Cardiac muscle cell (in vitro differentiated cells and primary cell): ENCODE results near the gene REL. TPM values are rescaled to one million over a fixed set of nuclear protein-coding genes. Genes with fewer than 3 reads are reported as not detected.

Experiments
- DNase-seq, 2 donors: peaks; one replicate each; pipeline versions ENCODE4 v3.0.0 to v3.0.0-alpha.2; 2010 to 2017; ENCODE audit warnings: low read depth in 1 of 2, low spot score in 1 of 2
- H3K27ac ChIP-seq: fragments of 200-600 bp; sonication (generic); 2 replicates; pipeline ENCODE4 v1.5.1; 2016
- H3K27me3 ChIP-seq: fragments of 200-600 bp; sonication (generic); 2 replicates; pipeline ENCODE4 v1.6.0; 2016; ENCODE audit warnings: control low read depth
- H3K36me3 ChIP-seq: fragments of 200-600 bp; sonication (generic); 2 replicates; pipeline ENCODE4 v1.5.1; 2016; ENCODE audit warnings: control low read depth
- H3K4me1 ChIP-seq: fragments of 200-600 bp; sonication (generic); 2 replicates; pipeline ENCODE4 v1.8.1; 2017; ENCODE audit warnings: low read depth, mild to moderate bottlenecking, mixed run types
- H3K4me3 ChIP-seq: fragments of 200-600 bp; sonication (generic); 2 replicates; pipeline ENCODE4 v1.5.1; 2016; ENCODE audit warnings: mild to moderate bottlenecking
- H3K9me3 ChIP-seq: fragments of 200-600 bp; sonication (generic); 2 replicates; pipeline ENCODE4 v1.5.1; 2017; ENCODE audit warnings: low read depth, mild to moderate bottlenecking, control low read depth
- CTCF ChIP-seq: IDR thresholded peaks from 2 replicates; pipeline ENCODE4 v1.5.1; 2012; ENCODE audit warnings: low read depth, mild to moderate bottlenecking, low read length
- polyA plus RNA-seq: library from polyadenylated mRNA; unstranded; fragments of >200 nt; fragmentation: Nextera tagmentation; extraction: Ambion mirVana; gene quantifications from 2 replicates; pipeline ENCODE4 v1.2.1, GENCODE V29; 2016
- total RNA-seq: library from RNA; depleted of rRNA; stranded (reverse); fragments of >200 nt; gene quantifications from 2 replicates; pipeline ENCODE4 v1.2.3, GENCODE V29; 2016

REL gene
- total and polyA plus RNA-seq, 2 experiments from 2014 or later = 7.6 to 11.5 TPM

GRCh38 chr2:60875520-60875919 lies 5.9 kb upstream of the REL start:
- Histone ChIP-seq H3K4me3 (no peak overlapping the region), H3K27ac (no peak overlapping the region), H3K4me1 (no peaks in the 10 kb centered on the region), H3K9me3 (no peaks in the 10 kb centered on the region), H3K36me3 (no peaks in the 10 kb centered on the region), H3K27me3 (no peaks in the 10 kb centered on the region)
- DNase-seq = no peak
- no peak for TF ChIP-seq CTCF

- TF ChIP-seq CTCF = peak; percentile 28
- peak overlapping the region; percentile 94 for H3K27ac ChIP-seq
- no peak for DNase-seq
- H3K4me3 ChIP-seq = peak overlapping the region; percentile 48
- H3K9me3 ChIP-seq = no peaks in the 10 kb centered on the region
- H3K36me3 ChIP-seq = no peaks in the 10 kb centered on the region
- H3K4me1 ChIP-seq = peaks cover 22% of the 10 kb centered on the region
- no peaks in the 10 kb centered on the region for H3K27me3 ChIP-seq
Measured at GRCh38 chr2:60880643-60881046, 729 bp upstream of the REL start.

GRCh38 chr2:60882971-60883753 lies 1.8 kb downstream of the REL start:
- no peaks in the 10 kb centered on the region for H3K36me3 ChIP-seq

GRCh38 chr2:60883896-60884295 lies 2.5 kb downstream of the REL start:
- Histone ChIP-seq H3K36me3 (no peaks in the 10 kb centered on the region), H3K4me3 (peak overlapping the region; percentile 48), H3K27me3 (no peaks in the 10 kb centered on the region), H3K27ac (no peak overlapping the region), H3K4me1 (peaks cover 29% of the 10 kb centered on the region), H3K9me3 (no peaks in the 10 kb centered on the region)
- no peak for DNase-seq
- no peak for TF ChIP-seq CTCF

More at GRCh38 chr2:60882971-60883753, 1.8 kb downstream of the REL start:
- H3K27me3 ChIP-seq = no peaks in the 10 kb centered on the region
- H3K9me3 ChIP-seq = no peaks in the 10 kb centered on the region
- peaks cover 29% of the 10 kb centered on the region for H3K4me1 ChIP-seq
- peak overlapping the region; percentile 94 for H3K27ac ChIP-seq
- TF ChIP-seq CTCF = no peak
- peak; percentile 5 to 20 for DNase-seq
- H3K4me3 ChIP-seq = peak overlapping the region; percentile 48

GRCh38 chr2:60884800-60885199 lies 3.4 kb downstream of the REL start:
- H3K27me3 ChIP-seq = no peaks in the 10 kb centered on the region
- no peak overlapping the region for H3K27ac ChIP-seq
- no peaks in the 10 kb centered on the region for H3K9me3 ChIP-seq
- DNase-seq = peak in 1 of 2 donors; percentile 23
- TF ChIP-seq CTCF = no peak
- H3K4me1 ChIP-seq = peaks cover 29% of the 10 kb centered on the region
- no peak overlapping the region for H3K4me3 ChIP-seq
- no peaks in the 10 kb centered on the region for H3K36me3 ChIP-seq
